HCT116 (cell line): Measurements from ENCODE around the gene OR4B1. TPM values are rescaled to one million over a fixed set of nuclear protein-coding genes. Genes with fewer than 3 reads are reported as not detected.

Source experiments
- ATAC-seq: fragments of 200-7000 bp; cut with Tn5 transposase; 2 replicates; pipeline ENCODE4 v1.9.1; 2020; ENCODE audit warnings: mild to moderate bottlenecking, moderate library complexity
- BruUV-seq: library from RNA; stranded (reverse); fragments of 400-500 nt; replicated peaks from 2 replicates; lab custom pipeline; 2021; lab: Mats Ljungman, UMichigan
- CTCF ChIA-PET: fragments of 300-600 bp; sonication (Branson Sonifier 250); formaldehyde crosslinking; loops from one replicate; lab custom pipeline; 2021; ENCODE audit warnings: antibody characterized with exemption; lab: Charles Lee
- POLR2A ChIA-PET: fragments of 300-600, 350-600 bp; sonication (Branson Sonifier 250); formaldehyde crosslinking; loops from one replicate; lab custom pipeline; 2021; ENCODE audit warnings: antibody characterized with exemption; lab: Charles Lee
- RAD21 ChIA-PET, 2 experiments: fragments of 300-600 bp; sonication (Branson Sonifier 250); formaldehyde crosslinking; loops; one replicate each; lab custom pipeline; 2023; ENCODE audit warnings: low total read pairs in 2 of 2; ENCODE audit not compliant: uncharacterized antibody in 2 of 2, unreplicated experiment in 2 of 2, low non-redundant PET in 1 of 2; lab: Charles Lee
- DNase-seq: peaks from one replicate; pipeline ENCODE4 v3.0.0-alpha.2; 2010; ENCODE audit warnings: low read depth, low spot score
- H2AFZ ChIP-seq: fragments of 200-600 bp; shearing (Covaris generic), sonication (generic); 2 replicates; pipeline ENCODE4 v1.6.1; 2017; ENCODE audit warnings: low read depth, mixed run types, mixed read lengths, antibody characterized with exemption, low read length; ENCODE audit not compliant: poor library complexity, severe bottlenecking
- H3K27ac ChIP-seq: 2 replicates; pipeline ENCODE4 v1.5.1; 2012; ENCODE audit warnings: low read depth, low read length
- H3K27me3 ChIP-seq: fragments of 200-600 bp; sonication (generic); 2 replicates; pipeline ENCODE4 v1.6.1; 2016; ENCODE audit warnings: mixed run types, low read length, mixed read lengths; ENCODE audit not compliant: insufficient read depth
- H3K36me3 ChIP-seq, 2 experiments: fragments of 200-500 bp in 1 of 2; fragments of 200-600 bp in 1 of 2; sonication (Bioruptor generic) in 1 of 2; sonication (generic) in 1 of 2; 2 replicates each; pipeline versions ENCODE4 v1.5.1 to v1.6.1; 2014 to 2016; ENCODE audit warnings: low read length in 2 of 2, inconsistent platforms in 1 of 2, mixed read lengths in 1 of 2, mixed run types in 1 of 2; ENCODE audit not compliant: insufficient read depth in 2 of 2, control insufficient read depth in 1 of 2
- H3K4me1 ChIP-seq, 2 experiments: fragments of 200-600 bp in 1 of 2; sonication (generic) in 1 of 2; 2 replicates each; pipeline versions ENCODE4 v1.5.1 to v1.6.1; 2012 to 2017; ENCODE audit warnings: low read length in 2 of 2, inconsistent platforms in 1 of 2, mild to moderate bottlenecking in 1 of 2, mixed read lengths in 1 of 2, mixed run types in 1 of 2, moderate library complexity in 1 of 2; ENCODE audit not compliant: insufficient read depth in 2 of 2, control insufficient read depth in 1 of 2
- H3K4me2 ChIP-seq: fragments of 200-600 bp; sonication (generic); 2 replicates; pipeline ENCODE4 v1.6.1; 2017; ENCODE audit warnings: mixed run types, low read length, mixed read lengths
- H3K4me3 ChIP-seq, 2 experiments: fragments of 200-600 bp in 1 of 2; sonication (generic) in 1 of 2; replicated peaks in 1 of 2; 2 replicates each; pipeline ENCODE4 v1.5.1; 2011 to 2016; ENCODE audit warnings: low read length in 2 of 2, control low read depth in 1 of 2, low read depth in 1 of 2, mild to moderate bottlenecking in 1 of 2, mixed read lengths in 1 of 2, mixed run types in 1 of 2
- H3K79me2 ChIP-seq: fragments of 200-600 bp; sonication (generic); 2 replicates; pipeline ENCODE4 v1.6.1; 2017; ENCODE audit warnings: mild to moderate bottlenecking, mixed run types, low read length, moderate library complexity, mixed read lengths; ENCODE audit not compliant: insufficient read depth
- H3K9ac ChIP-seq: fragments of 200-600 bp; sonication (generic); 2 replicates; pipeline ENCODE4 v1.6.1; 2016; ENCODE audit warnings: low read length, mixed read lengths
- H3K9me2 ChIP-seq: fragments of 200-600 bp; sonication (generic), shearing (Covaris generic); 2 replicates; pipeline ENCODE4 v1.6.1; 2017; ENCODE audit warnings: mixed run types, mild to moderate bottlenecking, moderate library complexity; ENCODE audit not compliant: insufficient read depth
- H3K9me3 ChIP-seq, 2 experiments: fragments of 200-500 bp in 1 of 2; fragments of 200-600 bp in 1 of 2; sonication (Bioruptor generic) in 1 of 2; sonication (generic) in 1 of 2; 2 replicates each; pipeline ENCODE4 v1.6.1; 2014 to 2017; ENCODE audit warnings: low read length in 2 of 2, mixed read lengths in 2 of 2, inconsistent platforms in 1 of 2, low read depth in 1 of 2, mild to moderate bottlenecking in 1 of 2, mixed run types in 1 of 2, moderate library complexity in 1 of 2; ENCODE audit not compliant: control insufficient read depth in 1 of 2, insufficient read depth in 1 of 2
- H4K20me1 ChIP-seq: fragments of 200-600 bp; sonication (generic), shearing (Covaris generic); 2 replicates; pipeline ENCODE4 v1.6.1; 2017; ENCODE audit warnings: mixed run types, mild to moderate bottlenecking, moderate library complexity; ENCODE audit not compliant: insufficient read depth
- EGR1 ChIP-seq: IDR thresholded peaks from 2 replicates; pipeline ENCODE4 v1.6.1; 2012; ENCODE audit warnings: low read depth
- ELF1 ChIP-seq: IDR thresholded peaks from 2 replicates; pipeline ENCODE4 v1.6.1; 2012; ENCODE audit warnings: low read depth, borderline replicate concordance
- EZH2 ChIP-seq: fragments of 200-600 bp; sonication (generic); IDR thresholded peaks from 2 replicates; pipeline ENCODE4 v1.6.1; 2017; ENCODE audit warnings: antibody characterized with exemption, mixed run types
- JUND ChIP-seq: IDR thresholded peaks from 2 replicates; pipeline ENCODE4 v1.6.1; 2012
- MAX ChIP-seq: IDR thresholded peaks from 2 replicates; pipeline ENCODE4 v1.6.1; 2012
- POLR2A ChIP-seq: IDR thresholded peaks from 2 replicates; pipeline ENCODE4 v1.7.0; 2011; ENCODE audit warnings: borderline replicate concordance; ENCODE audit not compliant: insufficient read depth, insufficient read length; ENCODE audit errors: extremely low read depth
- POLR2AphosphoS5 ChIP-seq: IDR thresholded peaks from 2 replicates; pipeline ENCODE4 v1.6.1; 2011; ENCODE audit warnings: mild to moderate bottlenecking, low read depth, low read length, moderate library complexity
- SIN3A ChIP-seq: IDR thresholded peaks from 2 replicates; pipeline ENCODE4 v1.6.1; 2012; ENCODE audit warnings: low read depth
- SP1 ChIP-seq: IDR thresholded peaks from 2 replicates; pipeline ENCODE4 v1.6.1; 2012; ENCODE audit warnings: low read depth
- YY1 ChIP-seq: IDR thresholded peaks from 2 replicates; pipeline ENCODE4 v1.6.1; 2011; ENCODE audit warnings: low read length, low read depth, moderate library complexity, mild to moderate bottlenecking; ENCODE audit not compliant: insufficient replicate concordance; ENCODE audit errors: extremely low read depth
- ZFX ChIP-seq: fragments of 450-650 bp; IDR thresholded peaks from 2 replicates; pipeline ENCODE4 v1.6.1; 2017
- intact Hi-C: fragments of 100-400 bp; cut with micrococcal nuclease; formaldehyde crosslinking; loops from 2 replicates; pipeline ENCODE4 v1.10.0; 2022
- total RNA-seq: library from RNA; stranded (reverse); gene quantifications from one replicate; pipeline ENCODE4 v1.2.1, GENCODE V29; 2021; ENCODE audit not compliant: unreplicated experiment
- TF ChIP-seq, protein P1 (sequence below): IDR thresholded peaks from 2 replicates; pipeline ENCODE4 v1.6.1; 2012; ENCODE audit warnings: low read depth
- TF ChIP-seq, protein P2 (sequence below): IDR thresholded peaks from 2 replicates; pipeline ENCODE4 v1.6.1; 2011; ENCODE audit warnings: mild to moderate bottlenecking, low read length, moderate library complexity; ENCODE audit not compliant: insufficient replicate concordance; ENCODE audit errors: extremely low read depth

The OR4B1 gene
- total RNA-seq, 1 experiment from 2014 or later, result not detected

DNA sequence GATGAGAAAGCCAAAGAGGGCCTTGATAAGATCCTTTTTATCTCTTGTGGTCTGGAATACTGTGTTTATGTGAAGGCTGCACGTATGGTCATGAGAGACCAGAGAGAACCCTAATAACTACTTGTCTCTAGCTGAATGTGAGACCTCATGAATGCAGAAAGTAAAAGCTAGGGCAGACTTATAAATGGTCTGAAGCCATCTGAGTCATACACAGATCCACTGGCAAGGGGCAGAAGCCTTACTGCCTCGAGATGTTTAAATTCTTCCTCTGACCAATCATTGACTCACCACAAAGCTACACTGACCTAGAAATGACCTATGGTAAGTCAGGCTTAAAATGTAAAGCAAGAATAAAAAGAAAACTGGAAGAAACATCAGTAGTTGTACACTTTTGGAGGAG lies 22.7 kb upstream of the OR4B1 start:
- H4K20me1 ChIP-seq, result no peaks in the 10 kb centered on the region
- no peak overlapping the region for H3K27ac ChIP-seq
- no peaks in the 10 kb centered on the region; a peak in 1 of 4 replicates for H3K9me3 ChIP-seq
- H3K4me2 ChIP-seq, result no peak overlapping the region
- ATAC-seq, result no peak
- no peak overlapping the region for H2AFZ ChIP-seq
- ChIA-PET POLR2A (no interaction called here), CTCF (no interaction called here)
- intact Hi-C loops, result no loop called here
- no peak overlapping the region for H3K4me3 ChIP-seq
- no peak for DNase-seq
- H3K9me2 ChIP-seq, result no peaks in the 10 kb centered on the region
- no peaks in the 10 kb centered on the region for H3K36me3 ChIP-seq
- no TSS peak for BruUV-seq
- no peaks in the 10 kb centered on the region for H3K27me3 ChIP-seq
- no peak for TF ChIP-seq SIN3A
- TF ChIP-seq MAX, result no peak
- TF ChIP-seq ZFX, result no peak
- TF ChIP-seq, protein P1, sequence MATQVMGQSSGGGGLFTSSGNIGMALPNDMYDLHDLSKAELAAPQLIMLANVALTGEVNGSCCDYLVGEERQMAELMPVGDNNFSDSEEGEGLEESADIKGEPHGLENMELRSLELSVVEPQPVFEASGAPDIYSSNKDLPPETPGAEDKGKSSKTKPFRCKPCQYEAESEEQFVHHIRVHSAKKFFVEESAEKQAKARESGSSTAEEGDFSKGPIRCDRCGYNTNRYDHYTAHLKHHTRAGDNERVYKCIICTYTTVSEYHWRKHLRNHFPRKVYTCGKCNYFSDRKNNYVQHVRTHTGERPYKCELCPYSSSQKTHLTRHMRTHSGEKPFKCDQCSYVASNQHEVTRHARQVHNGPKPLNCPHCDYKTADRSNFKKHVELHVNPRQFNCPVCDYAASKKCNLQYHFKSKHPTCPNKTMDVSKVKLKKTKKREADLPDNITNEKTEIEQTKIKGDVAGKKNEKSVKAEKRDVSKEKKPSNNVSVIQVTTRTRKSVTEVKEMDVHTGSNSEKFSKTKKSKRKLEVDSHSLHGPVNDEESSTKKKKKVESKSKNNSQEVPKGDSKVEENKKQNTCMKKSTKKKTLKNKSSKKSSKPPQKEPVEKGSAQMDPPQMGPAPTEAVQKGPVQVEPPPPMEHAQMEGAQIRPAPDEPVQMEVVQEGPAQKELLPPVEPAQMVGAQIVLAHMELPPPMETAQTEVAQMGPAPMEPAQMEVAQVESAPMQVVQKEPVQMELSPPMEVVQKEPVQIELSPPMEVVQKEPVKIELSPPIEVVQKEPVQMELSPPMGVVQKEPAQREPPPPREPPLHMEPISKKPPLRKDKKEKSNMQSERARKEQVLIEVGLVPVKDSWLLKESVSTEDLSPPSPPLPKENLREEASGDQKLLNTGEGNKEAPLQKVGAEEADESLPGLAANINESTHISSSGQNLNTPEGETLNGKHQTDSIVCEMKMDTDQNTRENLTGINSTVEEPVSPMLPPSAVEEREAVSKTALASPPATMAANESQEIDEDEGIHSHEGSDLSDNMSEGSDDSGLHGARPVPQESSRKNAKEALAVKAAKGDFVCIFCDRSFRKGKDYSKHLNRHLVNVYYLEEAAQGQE, result no peak
- no peak for TF ChIP-seq EGR1
- TF ChIP-seq YY1, result no peak
- TF ChIP-seq SP1, result no peak
- TF ChIP-seq, protein P2, sequence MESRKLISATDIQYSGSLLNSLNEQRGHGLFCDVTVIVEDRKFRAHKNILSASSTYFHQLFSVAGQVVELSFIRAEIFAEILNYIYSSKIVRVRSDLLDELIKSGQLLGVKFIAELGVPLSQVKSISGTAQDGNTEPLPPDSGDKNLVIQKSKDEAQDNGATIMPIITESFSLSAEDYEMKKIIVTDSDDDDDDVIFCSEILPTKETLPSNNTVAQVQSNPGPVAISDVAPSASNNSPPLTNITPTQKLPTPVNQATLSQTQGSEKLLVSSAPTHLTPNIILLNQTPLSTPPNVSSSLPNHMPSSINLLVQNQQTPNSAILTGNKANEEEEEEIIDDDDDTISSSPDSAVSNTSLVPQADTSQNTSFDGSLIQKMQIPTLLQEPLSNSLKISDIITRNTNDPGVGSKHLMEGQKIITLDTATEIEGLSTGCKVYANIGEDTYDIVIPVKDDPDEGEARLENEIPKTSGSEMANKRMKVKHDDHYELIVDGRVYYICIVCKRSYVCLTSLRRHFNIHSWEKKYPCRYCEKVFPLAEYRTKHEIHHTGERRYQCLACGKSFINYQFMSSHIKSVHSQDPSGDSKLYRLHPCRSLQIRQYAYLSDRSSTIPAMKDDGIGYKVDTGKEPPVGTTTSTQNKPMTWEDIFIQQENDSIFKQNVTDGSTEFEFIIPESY, result no peak
- no peak for TF ChIP-seq POLR2AphosphoS5
- TF ChIP-seq ELF1, result no peak
- no peak for TF ChIP-seq POLR2A
- TF ChIP-seq JUND, result no peak
- no peak for TF ChIP-seq EZH2
- TF ChIP-seq, all 23 proteins: peak for 0
- H3K4me1 ChIP-seq, result no peaks in the 10 kb centered on the region
- H3K79me2 ChIP-seq, result no peaks in the 10 kb centered on the region
- H3K9ac ChIP-seq, result no peak overlapping the region
- RAD21 ChIA-PET, result no interaction called here
